K562 (cell line): ENCODE data around the gene TANGO6. TPM values are rescaled to one million over a fixed set of nuclear protein-coding genes. Genes with fewer than 3 reads are reported as not detected.

Experiments used
- CBX3 ChIP-seq, 2 experiments: IDR thresholded peaks; 1 replicate in 1 of 2; 2 replicates in 1 of 2; pipeline ENCODE4 v1.6.1; 2012; ENCODE audit warnings: inconsistent platforms in 2 of 2, low read length in 2 of 2, borderline replicate concordance in 1 of 2, control low read depth in 1 of 2
- CBX5 ChIP-seq: IDR thresholded peaks from 2 replicates; pipeline ENCODE4 v1.6.1; 2014; ENCODE audit warnings: low read depth, borderline replicate concordance
- CEBPB ChIP-seq: fragments of 450-650 bp; IDR thresholded peaks from 2 replicates; pipeline ENCODE4 v1.6.1; 2016; ENCODE audit warnings: missing genetic modification characterization, missing compliant biosample characterization
- CREB5 ChIP-seq: fragments of 250-450 bp; sonication (Bioruptor Pico); IDR thresholded peaks from 2 replicates; pipeline ENCODE4 v1.5.0; 2020; ENCODE audit warnings: mild to moderate bottlenecking
- ELK1 ChIP-seq: sonication (generic); formaldehyde crosslinking; IDR thresholded peaks from 2 replicates; pipeline ENCODE4 v1.8.1; 2022; ENCODE audit warnings: missing genetic modification reagents
- GATAD2B ChIP-seq: fragments of 450-650 bp; IDR thresholded peaks from 2 replicates; pipeline ENCODE4 v1.6.1; 2017; ENCODE audit warnings: mild to moderate bottlenecking, borderline replicate concordance
- JUNB ChIP-seq: fragments of 450-650 bp; formaldehyde crosslinking; conservative IDR thresholded peaks from 2 replicates; pipeline ENCODE4 v1.4.0; 2020; ENCODE audit warnings: mild to moderate bottlenecking
- KAT2B ChIP-seq: IDR thresholded peaks from one replicate; pipeline ENCODE4 v1.6.1; 2012; ENCODE audit warnings: low read depth, mild to moderate bottlenecking, control low read depth, inconsistent platforms, low read length, moderate library complexity
- KLF16 ChIP-seq: IDR thresholded peaks from 2 replicates; pipeline ENCODE4 v1.6.1; 2016; ENCODE audit warnings: antibody characterized with exemption
- L3MBTL2 ChIP-seq: fragments of 450-650 bp; IDR thresholded peaks from 2 replicates; pipeline ENCODE4 v1.6.1; 2016; ENCODE audit warnings: mild to moderate bottlenecking, moderate library complexity
- MCM7 ChIP-seq, 2 experiments: fragments of 450-650 bp; IDR thresholded peaks; 2 replicates each; pipeline ENCODE4 v1.6.1; 2016 to 2018
- MYC ChIP-seq, 2 experiments: fragments of 250-450 bp in 1 of 2; sonication (Bioruptor Pico) in 1 of 2; IDR thresholded peaks; 2 replicates each; pipeline versions ENCODE4 v1.5.1 to v1.6.1; 2012 to 2021; ENCODE audit warnings: low read depth in 2 of 2, borderline replicate concordance in 1 of 2, improper control_type of control experiment in 1 of 2, low read length in 1 of 2, mild to moderate bottlenecking in 1 of 2, moderate library complexity in 1 of 2
- NFRKB ChIP-seq: fragments of 450-650 bp; IDR thresholded peaks from 2 replicates; pipeline ENCODE4 v1.6.1; 2016; ENCODE audit warnings: low read depth
- PHB2 ChIP-seq: fragments of 450-650 bp; IDR thresholded peaks from 2 replicates; pipeline ENCODE4 v1.6.1; 2017; ENCODE audit warnings: low read depth
- POLR3A ChIP-seq: IDR thresholded peaks from 2 replicates; pipeline ENCODE4 v1.6.1; 2011; ENCODE audit warnings: borderline replicate concordance, mild to moderate bottlenecking, moderate library complexity; ENCODE audit not compliant: insufficient read length, insufficient read depth; ENCODE audit errors: extremely low read depth
- RB1 ChIP-seq: fragments of 450-650 bp; IDR thresholded peaks from 2 replicates; pipeline ENCODE4 v1.6.1; 2017; ENCODE audit warnings: low read depth, mild to moderate bottlenecking
- RNF2 ChIP-seq: sonication (generic); IDR thresholded peaks from 2 replicates; pipeline ENCODE4 v1.6.1; 2016
- SREBF1 ChIP-seq: fragments of 150-350 bp; IDR thresholded peaks from 2 replicates; pipeline ENCODE4 v1.6.1; 2014; ENCODE audit warnings: antibody characterized with exemption, low read depth, low read length, borderline replicate concordance
- THAP7 ChIP-seq: fragments of 250-450 bp; sonication (Bioruptor Pico); IDR thresholded peaks from 2 replicates; pipeline ENCODE4 v1.5.0; 2021
- ZFP36 ChIP-seq: fragments of 150-350 bp; IDR thresholded peaks from 2 replicates; pipeline ENCODE4 v1.6.1; 2018; ENCODE audit warnings: low read length, low read depth; ENCODE audit not compliant: partially characterized antibody
- ZNF280B ChIP-seq: fragments of 250-450 bp; sonication (Bioruptor Pico); IDR thresholded peaks from 2 replicates; pipeline ENCODE4 v1.5.1; 2021; ENCODE audit warnings: mild to moderate bottlenecking
- ZNF445 ChIP-seq: fragments of 250-450 bp; sonication (Bioruptor Pico); IDR thresholded peaks from 2 replicates; pipeline ENCODE4 v1.4.0; 2020; ENCODE audit warnings: low read depth, mild to moderate bottlenecking, moderate library complexity
- ZNF507 ChIP-seq: conservative IDR thresholded peaks from 2 replicates; pipeline ENCODE4 v1.6.1; 2017; ENCODE audit warnings: missing genetic modification characterization, missing compliant biosample characterization
- polyA plus RNA-seq, 8 experiments: library from polyadenylated mRNA; depleted of rRNA in 4 of 8; stranded (reverse) in 5 of 8; unstranded in 3 of 8; fragments of >200 nt; fragmentation: Nextera tagmentation in 2 of 8; fragmentation: Illumina TruSeq in 1 of 8; extraction: Ambion mirVana in 2 of 8; extraction: Trizol in 1 of 8; gene quantifications; 2 replicates each; pipeline versions ENCODE4 v1.2.1 to v1.2.3, GENCODE V29; 2011 to 2014; ENCODE audit warnings: inconsistent platforms in 1 of 8, missing spikeins in 1 of 8
- total RNA-seq, 7 experiments: library from RNA; depleted of rRNA in 6 of 7; stranded (reverse); fragments of >200 nt in 6 of 7; fragmentation: Illumina TruSeq in 2 of 7; extraction: Trizol in 2 of 7; gene quantifications; 2 replicates each; pipeline versions ENCODE4 v1.2.1 to v1.2.3, GENCODE V29; 2011 to 2021; ENCODE audit warnings: low replicate concordance in 1 of 7

The TANGO6 gene
- total and polyA plus RNA-seq, 9 of the 15 experiments (the other 6 are each of a cell fraction or from before 2014, with no cell fraction given), result 1.6 to 15.2 (median 9.6) TPM

DNA sequence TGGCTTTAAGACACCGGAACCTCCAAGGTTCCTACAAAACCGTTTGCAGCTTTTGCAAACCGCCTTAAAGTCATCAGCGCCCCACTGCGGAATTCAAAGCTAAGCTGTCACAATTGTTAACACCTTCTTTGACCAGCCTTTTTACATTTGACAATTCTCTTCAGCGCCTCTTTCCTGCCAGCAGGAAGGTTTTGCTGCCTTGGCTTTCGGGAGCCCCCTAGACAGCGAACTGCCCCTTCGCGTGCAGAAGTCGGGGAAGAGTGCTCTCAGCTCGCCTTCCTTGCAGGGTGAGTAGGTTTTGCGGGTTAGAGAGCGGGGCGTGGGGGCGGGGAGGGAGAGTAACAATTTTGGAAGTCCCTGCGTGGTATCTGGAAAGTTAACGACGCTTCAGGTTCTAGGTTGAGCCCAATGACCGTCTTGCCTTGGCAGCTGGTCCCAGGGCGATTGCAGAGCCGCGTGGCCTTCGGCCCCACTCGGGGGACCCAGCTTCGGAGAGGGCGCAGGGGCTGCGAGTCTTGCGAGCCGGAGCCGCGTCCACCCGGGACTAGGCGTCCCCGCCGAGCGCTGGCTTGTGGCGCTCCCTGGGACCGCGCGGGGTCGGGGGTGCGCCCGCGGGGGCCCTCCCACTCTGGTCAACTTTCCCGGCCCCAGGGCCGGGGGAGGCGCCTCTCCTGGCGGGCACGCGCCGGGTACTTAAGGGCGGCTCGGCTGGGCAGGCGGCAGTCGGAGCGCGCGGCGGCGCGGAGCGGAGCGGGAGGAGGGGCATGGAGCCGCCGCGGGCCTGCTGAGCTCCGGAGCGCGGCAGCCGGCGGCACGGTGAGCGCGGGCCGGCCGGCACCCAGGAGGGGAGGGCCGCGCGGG, 262.4 kb downstream of the TANGO6 start, which contains the start of gene HAS3 (continued):
- no peak for TF ChIP-seq ZNF280B
- no peak for TF ChIP-seq CBX5
- no peak for TF ChIP-seq MCM7 (IDR thresholded peaks at IDR 0.05)
- no peak for TF ChIP-seq KAT2B
- TF ChIP-seq L3MBTL2, result peak; percentile 77
- no peak for TF ChIP-seq CBX3 (IDR thresholded peaks at IDR 0.05; ENCODE audit: borderline replicate concordance in 1 of 2, low read length in 2 of 2)
- TF ChIP-seq MYC (IDR thresholded peaks at IDR 0.05; ENCODE audit: low read depth, low read length), result no peak
- TF ChIP-seq MYC (CRISPR knock-in tag; IDR thresholded peaks at IDR 0.05; ENCODE audit: borderline replicate concordance, low read depth), result no peak
- no peak for TF ChIP-seq ZNF445
- no peak for TF ChIP-seq ZNF507
- TF ChIP-seq ZFP36, result no peak
- no peak; the same call in 1 of the 2 replicates for TF ChIP-seq GATAD2B
- no peak for TF ChIP-seq KLF16
- TF ChIP-seq CREB5 (CRISPR knock-in tag), result no peak
- TF ChIP-seq SREBF1, result no peak
- no peak for TF ChIP-seq CEBPB
- no peak for TF ChIP-seq PHB2
- TF ChIP-seq JUNB (CRISPR knock-in tag), result no peak
- TF ChIP-seq ELK1 (CRISPR knock-in tag), result no peak
- no peak for TF ChIP-seq POLR3A
- TF ChIP-seq RB1, result 0 out of 2 replicates have a peak, but pooled peaks have one; percentile 28
- TF ChIP-seq THAP7 (CRISPR knock-in tag), result no peak
- TF ChIP-seq NFRKB, result no peak
- TF ChIP-seq RNF2, result no peak
